ENCODE data around the gene FGF18. TPM values are rescaled to one million over a fixed set of nuclear protein-coding genes. Genes with fewer than 3 reads are reported as not detected.

The FGF18 gene
- total and polyA plus RNA-seq, 2 donors (not counting 3 experiments of a cell fraction or from before 2014, with no cell fraction given) = 0.04 to 0.27 TPM

DNA sequence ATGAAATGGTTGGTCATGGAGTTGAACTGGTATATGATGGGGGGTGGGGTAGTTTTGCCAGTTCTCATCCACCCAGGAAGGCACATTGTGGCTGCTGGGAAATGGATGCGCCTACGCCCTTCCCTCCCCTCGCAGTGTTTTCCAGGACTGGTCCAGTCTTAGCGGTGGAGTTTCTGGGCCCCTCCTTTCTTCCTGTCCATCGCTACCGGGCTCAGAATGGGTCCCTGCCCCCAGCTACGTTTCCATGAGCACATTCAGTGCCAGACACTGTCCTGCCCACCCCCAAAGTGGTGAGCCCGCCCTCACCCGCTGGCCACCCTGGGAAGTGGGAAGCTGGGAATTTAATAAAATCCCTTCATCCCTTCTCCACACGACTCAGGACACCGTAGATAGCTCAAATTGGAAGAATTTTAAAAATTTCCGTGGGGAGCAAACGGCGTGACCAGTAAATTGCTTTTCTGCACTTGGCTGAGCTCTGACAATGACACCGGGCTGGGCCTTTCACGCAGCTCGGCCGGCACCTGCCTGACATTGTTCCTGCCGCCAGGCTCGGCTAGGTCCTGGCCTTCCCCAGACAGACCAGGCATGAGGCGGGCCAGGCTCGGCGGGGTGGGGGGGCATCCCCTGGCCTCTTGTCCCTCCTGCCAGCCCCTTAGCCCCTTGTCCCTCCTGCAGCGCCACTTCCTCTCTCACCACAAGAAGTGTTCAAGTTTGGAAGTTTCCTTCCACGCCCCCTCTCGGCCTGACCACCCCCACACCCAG lies 3.6 kb downstream of the FGF18 start:
- BruUV-seq (replicated peaks) = no TSS peak
- Histone ChIP-seq H3K9me3 (replicated peaks; ENCODE audit: control insufficient read depth, insufficient read depth, low read length) (no peaks in the 10 kb centered on the region), H3K4me3 (replicated peaks in 1 of 3; ENCODE audit: insufficient read depth in 1 of 3, low read depth in 1 of 3, low read length in 3 of 3) (no peak overlapping the region), H4K20me1 (replicated peaks; ENCODE audit: control insufficient read depth, extremely low read depth, insufficient read depth, low read length) (no peaks in the 10 kb centered on the region), H3K27me3 (ENCODE audit: control insufficient read depth in 2 of 2, insufficient read depth in 2 of 2, low read length in 2 of 2) (peaks cover 5 to 25% of the 10 kb centered on the region in 2 experiments), H3K27ac (ENCODE audit: insufficient read depth, low read depth, low read length) (no peak overlapping the region), H3K4me2 (ENCODE audit: insufficient read depth, low read length) (no peak overlapping the region), H3K36me3 (ENCODE audit: control insufficient read depth in 2 of 2, extremely low read depth in 1 of 2, insufficient read depth in 2 of 2, low read length in 2 of 2) (no peaks in the 10 kb centered on the region), H2AFZ (ENCODE audit: low read depth, low read length) (no peak overlapping the region), H3K9me1 (replicated peaks; ENCODE audit: control insufficient read depth, extremely low read depth, insufficient read depth, low read length) (no peaks in the 10 kb centered on the region), H3K9ac (replicated peaks; ENCODE audit: extremely low read depth, insufficient read depth, low read length) (no peak overlapping the region), H3K4me1 (ENCODE audit: control insufficient read depth, extremely low read depth, insufficient read depth, low read length) (peaks cover 13% of the 10 kb centered on the region), H3K79me2 (ENCODE audit: control insufficient read depth, insufficient read depth, low read length) (no peaks in the 10 kb centered on the region)
- ChIA-PET POLR2A (no interaction called here), CTCF (interaction anchor here (0.8 to 3.4 kb wide), 5 partner anchors 61 to 636 kb away, joined by 3 to 8 read pairs (median 4); no protein-coding TSS in a partner anchor)
- dilution Hi-C loops (cut with MboI; ENCODE audit: extremely low pct_ligation_motif_present, low sequenced_read_pairs) (no loop called here), intact Hi-C loops (cut with micrococcal nuclease) (no loop called here)
- TF ChIP-seq GATA2 (IDR thresholded peaks at IDR 0.05; ENCODE audit: insufficient read depth, insufficient read length, low read depth, low read length) (no peak), POLR2A (IDR thresholded peaks at IDR 0.05; ENCODE audit: low read depth, low read length) (no peak), JUN (IDR thresholded peaks at IDR 0.05; ENCODE audit: borderline replicate concordance, insufficient read depth, insufficient read length, low read depth) (no peak), EZH2 (IDR thresholded peaks at IDR 0.05; ENCODE audit: borderline replicate concordance, low read depth, low read length, severe bottlenecking) (no peak), FOS (IDR thresholded peaks at IDR 0.05; ENCODE audit: borderline replicate concordance, insufficient read depth, low read length) (no peak), MYC (IDR thresholded peaks at IDR 0.05; ENCODE audit: low read depth, low read length) (no peak), POLR2AphosphoS5 (IDR thresholded peaks at IDR 0.05; ENCODE audit: insufficient read depth, low read depth, low read length) (no peak)
- TF ChIP-seq, protein P1, sequence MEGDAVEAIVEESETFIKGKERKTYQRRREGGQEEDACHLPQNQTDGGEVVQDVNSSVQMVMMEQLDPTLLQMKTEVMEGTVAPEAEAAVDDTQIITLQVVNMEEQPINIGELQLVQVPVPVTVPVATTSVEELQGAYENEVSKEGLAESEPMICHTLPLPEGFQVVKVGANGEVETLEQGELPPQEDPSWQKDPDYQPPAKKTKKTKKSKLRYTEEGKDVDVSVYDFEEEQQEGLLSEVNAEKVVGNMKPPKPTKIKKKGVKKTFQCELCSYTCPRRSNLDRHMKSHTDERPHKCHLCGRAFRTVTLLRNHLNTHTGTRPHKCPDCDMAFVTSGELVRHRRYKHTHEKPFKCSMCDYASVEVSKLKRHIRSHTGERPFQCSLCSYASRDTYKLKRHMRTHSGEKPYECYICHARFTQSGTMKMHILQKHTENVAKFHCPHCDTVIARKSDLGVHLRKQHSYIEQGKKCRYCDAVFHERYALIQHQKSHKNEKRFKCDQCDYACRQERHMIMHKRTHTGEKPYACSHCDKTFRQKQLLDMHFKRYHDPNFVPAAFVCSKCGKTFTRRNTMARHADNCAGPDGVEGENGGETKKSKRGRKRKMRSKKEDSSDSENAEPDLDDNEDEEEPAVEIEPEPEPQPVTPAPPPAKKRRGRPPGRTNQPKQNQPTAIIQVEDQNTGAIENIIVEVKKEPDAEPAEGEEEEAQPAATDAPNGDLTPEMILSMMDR (IDR thresholded peaks at IDR 0.05; ENCODE audit: extremely low read depth in 1 of 2, insufficient read depth in 1 of 2, low read depth in 1 of 2, low read length in 2 of 2) = no peak
- TF ChIP-seq, protein P2, sequence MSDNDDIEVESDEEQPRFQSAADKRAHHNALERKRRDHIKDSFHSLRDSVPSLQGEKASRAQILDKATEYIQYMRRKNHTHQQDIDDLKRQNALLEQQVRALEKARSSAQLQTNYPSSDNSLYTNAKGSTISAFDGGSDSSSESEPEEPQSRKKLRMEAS (IDR thresholded peaks at IDR 0.05; ENCODE audit: insufficient read depth, insufficient read length) = no peak
- FAIRE-seq = peak; percentile 31
- DNase-seq (ENCODE audit: low read depth, low spot score) = no peak

All from endothelial cell of umbilical vein (primary cell).